Measurements from ENCODE around the gene ESYT3. TPM values are rescaled to one million over a fixed set of nuclear protein-coding genes. Genes with fewer than 3 reads are reported as not detected.
"Not testable (repeated sequence)": the region's sequence is repeated elsewhere in the genome, so short reads cannot be mapped to it uniquely, and the experiment has no call there.

Gene ESYT3
- total RNA-seq, 1 experiment from 2014 or later, result 2.6 TPM

DNA sequence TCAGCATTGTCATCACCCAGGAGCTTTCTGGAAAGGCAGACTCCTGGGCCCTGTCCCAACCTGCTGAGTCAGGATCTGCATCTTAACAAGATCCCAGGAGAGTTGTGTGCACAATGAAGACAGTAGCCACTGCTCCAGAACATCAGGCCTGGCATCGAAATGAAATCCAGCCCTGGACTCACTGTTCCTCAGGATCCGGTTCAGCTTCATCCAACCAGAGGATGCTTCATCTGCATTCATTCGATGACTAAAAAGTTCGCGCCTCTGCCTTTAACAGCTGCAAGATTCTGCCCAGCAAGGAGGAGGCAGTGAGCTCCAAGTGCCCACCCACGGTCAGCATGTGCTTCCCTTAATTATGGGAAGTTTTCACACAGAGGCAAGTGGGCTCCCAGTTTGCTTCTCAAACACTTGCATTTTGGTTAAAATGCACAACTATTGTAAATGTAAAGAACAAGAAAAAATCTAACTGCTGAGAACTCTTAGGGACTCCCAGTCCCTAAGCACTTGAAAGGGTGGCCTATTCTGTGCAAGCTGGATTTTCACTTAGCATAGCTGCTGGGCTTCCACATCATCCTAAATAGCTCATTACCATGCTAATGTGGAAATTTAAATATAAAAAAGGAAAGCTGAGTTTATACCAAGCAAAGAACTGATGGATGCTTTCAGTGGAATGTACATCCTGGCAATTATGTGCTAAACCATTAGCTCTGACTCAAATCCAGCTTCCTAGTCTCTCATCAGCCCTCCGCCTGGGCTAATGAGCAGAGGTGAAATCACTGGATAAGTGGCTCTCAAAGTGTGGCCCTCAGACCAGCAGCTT is 25.5 kb upstream of the ESYT3 start:
- DNase-seq (ENCODE audit: extremely low read depth, low read depth), result no peak

- DNase-seq (ENCODE audit: extremely low read depth, low read depth), result no peak
These were observed 21.4 kb upstream of the ESYT3 start for GRCh38 chr3:138412821-138413551.

DNA sequence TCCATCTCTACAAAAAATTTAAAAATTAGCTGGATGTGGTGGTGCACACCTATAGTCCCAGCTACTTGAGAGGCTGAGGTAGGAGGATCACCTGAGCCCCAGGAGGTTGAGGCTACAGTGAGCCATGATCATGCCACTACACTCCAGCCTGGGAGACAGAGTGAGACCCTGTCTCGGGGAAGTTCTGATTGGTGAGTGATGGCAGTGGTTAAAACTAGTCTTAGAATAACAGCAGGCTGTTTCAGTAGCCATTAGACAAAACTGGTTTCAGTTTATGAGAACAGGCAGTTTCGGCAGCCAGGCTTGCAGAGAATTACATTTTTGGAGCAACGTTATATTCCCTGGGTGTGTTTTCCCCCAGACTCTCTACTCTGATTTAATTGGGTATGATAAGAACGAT is 18.2 kb upstream of the ESYT3 start:
- not testable (repeated sequence) for DNase-seq (ENCODE audit: extremely low read depth, low read depth)

DNA sequence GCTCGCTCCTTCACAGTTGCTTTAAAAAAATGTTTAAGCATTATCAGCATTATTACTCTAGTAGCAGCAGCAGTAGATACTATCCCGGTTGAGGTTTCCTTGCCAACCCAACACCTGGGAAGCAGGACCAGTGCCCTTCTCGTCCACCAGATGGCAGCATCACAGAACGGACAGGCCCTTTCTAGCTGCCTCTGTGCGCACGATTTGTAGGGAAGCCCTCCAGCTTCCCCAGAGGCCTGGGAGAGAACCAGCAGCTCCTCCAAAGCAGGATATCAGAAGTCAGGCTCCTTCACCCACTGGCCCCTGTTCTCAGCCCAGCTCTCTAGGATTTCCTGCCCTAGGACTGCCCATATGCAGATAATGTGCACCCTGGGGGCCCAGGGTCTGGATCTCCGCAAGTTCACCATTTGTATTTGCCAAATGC is 16.8 kb upstream of the ESYT3 start:
- DNase-seq (ENCODE audit: extremely low read depth, low read depth), result peak; percentile 66

GRCh38 chr3:138418601-138419206 is 15.7 kb upstream of the ESYT3 start:
- no peak for DNase-seq (ENCODE audit: extremely low read depth, low read depth)

GRCh38 chr3:138423316-138423715 is 11.1 kb upstream of the ESYT3 start:
- DNase-seq (ENCODE audit: extremely low read depth, low read depth), result no peak

- DNase-seq (ENCODE audit: extremely low read depth, low read depth), result no peak
These were observed 10.1 kb upstream of the ESYT3 start for GRCh38 chr3:138424323-138424722.

DNA sequence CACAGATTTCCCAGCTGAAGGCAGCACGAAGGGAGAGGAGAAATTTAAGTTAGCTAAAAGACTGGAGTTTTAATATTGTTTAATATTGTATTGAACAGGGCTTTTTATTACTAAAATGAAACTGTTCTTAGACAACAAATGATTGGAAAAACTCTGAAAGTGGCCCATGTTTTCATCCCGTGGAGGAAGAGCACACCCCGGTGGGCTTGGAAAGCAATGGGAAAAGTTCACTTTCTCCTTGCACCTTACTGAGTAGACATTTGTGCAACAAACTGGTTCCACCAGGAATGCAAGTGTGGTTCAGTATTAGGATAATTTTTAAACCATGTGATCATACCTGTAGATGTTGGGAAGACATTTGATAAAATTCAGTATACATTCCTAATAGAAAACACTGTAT is 8.2 kb upstream of the ESYT3 start:
- DNase-seq (ENCODE audit: extremely low read depth, low read depth), result no peak

- not testable (repeated sequence) for DNase-seq (ENCODE audit: extremely low read depth, low read depth)
These were observed 7.7 kb upstream of the ESYT3 start for GRCh38 chr3:138426754-138427153.

GRCh38 chr3:138429665-138430064 is 4.8 kb upstream of the ESYT3 start:
- DNase-seq (ENCODE audit: extremely low read depth, low read depth), result no peak

- DNase-seq (ENCODE audit: extremely low read depth, low read depth), result no peak
These were observed 1.7 kb upstream of the ESYT3 start for GRCh38 chr3:138432576-138433240.

GRCh38 chr3:138433892-138434275 is 532 bp upstream of the ESYT3 start:
- no peak for DNase-seq (ENCODE audit: extremely low read depth, low read depth)

DNA sequence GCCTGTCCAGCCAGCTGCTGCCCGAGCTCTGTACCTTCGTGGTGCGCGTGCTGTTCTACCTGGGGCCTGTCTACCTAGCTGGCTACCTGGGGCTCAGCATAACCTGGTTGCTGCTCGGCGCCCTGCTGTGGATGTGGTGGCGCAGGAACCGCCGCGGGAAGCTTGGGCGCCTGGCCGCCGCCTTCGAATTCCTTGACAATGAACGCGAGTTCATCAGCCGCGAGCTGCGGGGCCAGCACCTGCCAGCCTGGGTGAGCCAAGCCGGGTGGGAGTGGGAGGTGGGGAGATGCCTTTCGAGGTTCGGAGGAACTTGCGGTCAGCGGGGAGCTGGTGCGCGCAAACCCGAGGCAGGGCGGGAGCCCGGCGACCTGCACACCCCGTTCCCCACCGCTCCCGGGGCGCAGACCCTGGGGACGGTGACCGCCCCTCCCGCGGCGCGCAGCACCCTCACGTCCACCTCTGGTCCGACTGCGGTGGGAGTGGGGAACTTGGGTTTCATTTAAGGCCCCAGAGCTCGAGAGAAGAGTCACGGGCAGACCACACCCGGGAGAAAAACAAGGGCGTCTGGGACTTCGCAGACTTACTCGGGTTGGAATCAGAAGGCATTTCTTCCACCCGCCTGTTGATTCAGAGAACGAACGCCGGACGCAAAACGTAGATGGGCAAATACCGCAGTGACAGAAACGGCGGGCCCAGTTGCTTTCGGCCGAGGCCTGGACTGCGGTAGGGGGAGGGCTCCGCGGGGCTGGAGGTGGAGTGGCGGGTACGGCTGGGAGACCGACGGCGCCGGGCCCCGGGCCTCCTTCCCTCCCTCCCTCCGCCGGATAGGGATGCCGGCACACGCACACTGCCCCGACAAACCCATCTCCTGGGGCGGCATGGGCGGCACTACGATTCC is 708 bp downstream of the ESYT3 start:
- DNase-seq (ENCODE audit: extremely low read depth, low read depth), result no peak

- DNase-seq (ENCODE audit: extremely low read depth, low read depth), result no peak
These were observed 1.4 kb downstream of the ESYT3 start for GRCh38 chr3:138435840-138436239.

DNA sequence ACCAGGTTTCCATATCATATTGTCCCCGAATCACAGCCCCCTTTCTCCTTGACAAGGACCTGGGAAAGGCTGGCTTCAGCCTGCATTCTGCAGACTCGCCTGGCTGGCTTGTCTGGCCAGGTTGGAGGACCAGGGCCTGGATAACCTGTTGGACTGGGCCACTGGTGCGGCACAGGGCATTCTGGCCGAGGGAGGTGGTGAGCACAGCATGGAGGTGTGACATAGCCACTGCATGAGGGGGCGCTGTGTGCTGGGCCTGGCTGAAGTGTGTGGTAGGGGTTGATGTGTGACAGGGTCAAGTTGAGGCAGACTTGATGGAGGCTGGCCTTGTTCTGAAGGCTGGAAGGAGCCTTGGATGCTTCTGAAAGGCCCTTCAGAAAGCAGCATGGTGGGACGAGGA is 2.9 kb downstream of the ESYT3 start:
- no peak for DNase-seq (ENCODE audit: extremely low read depth, low read depth)

DNA sequence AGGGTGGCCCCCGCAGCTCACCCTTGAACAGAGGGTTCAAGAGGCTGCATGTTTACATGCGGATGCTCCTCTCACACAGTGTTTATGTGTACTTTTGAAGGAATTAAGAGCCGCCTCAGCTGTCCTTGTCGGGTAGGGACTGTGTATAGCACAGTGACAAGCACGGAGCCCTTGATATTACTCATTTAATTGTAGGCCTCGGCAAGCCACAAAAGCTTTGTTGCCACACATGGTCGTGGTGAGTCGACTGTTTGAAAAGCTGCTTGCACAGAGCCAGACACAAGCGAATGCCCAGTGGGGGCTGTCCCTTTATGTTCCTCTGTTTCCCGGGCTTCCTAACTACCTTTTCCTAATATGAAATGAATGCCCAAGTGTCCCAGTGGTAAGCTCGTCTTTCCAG is 4.5 kb downstream of the ESYT3 start:
- DNase-seq (ENCODE audit: extremely low read depth, low read depth), result no peak

DNA sequence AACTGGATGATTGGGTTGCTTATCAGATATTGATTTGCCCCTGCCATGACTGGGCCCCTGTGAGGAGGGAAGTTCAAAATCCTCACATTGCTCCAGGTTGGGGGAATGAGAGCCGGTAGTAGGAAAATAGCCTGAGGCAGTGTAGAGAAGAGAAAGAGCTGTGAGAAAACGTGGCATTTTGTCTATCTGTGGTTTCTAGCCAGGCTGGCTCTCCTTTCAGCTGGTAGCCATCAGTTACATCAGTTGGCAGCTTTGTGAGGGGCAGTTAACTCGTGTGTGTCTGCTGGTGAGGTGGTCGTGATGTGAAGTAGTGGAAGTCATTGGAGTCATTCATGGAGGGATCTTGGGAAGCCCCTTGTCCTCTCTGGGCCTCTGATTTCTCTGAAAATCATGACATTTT is 5.2 kb downstream of the ESYT3 start:
- no peak for DNase-seq (ENCODE audit: extremely low read depth, low read depth)

DNA sequence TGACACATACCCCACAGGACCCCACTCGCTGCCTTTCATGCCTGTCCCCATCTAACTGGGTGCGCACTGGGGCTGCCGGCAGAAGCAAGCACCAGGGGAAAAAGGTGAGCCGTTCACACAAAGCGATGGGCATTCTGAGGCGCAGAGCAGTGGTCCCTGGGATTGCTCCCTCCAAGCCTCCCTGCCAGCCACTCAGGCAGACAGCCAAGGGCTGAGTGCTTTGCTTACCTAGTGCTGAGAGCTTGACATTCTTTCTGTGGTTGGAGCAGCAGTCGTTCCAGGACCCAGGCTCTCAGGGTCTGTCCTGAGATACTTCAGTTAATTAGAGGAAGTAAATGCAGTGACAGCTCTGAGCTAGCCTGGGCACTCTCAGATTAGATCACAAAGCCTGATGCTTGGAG is 5.7 kb downstream of the ESYT3 start:
- DNase-seq (ENCODE audit: extremely low read depth, low read depth), result no peak

GRCh38 chr3:138440596-138440995 is 6.2 kb downstream of the ESYT3 start:
- no peak for DNase-seq (ENCODE audit: extremely low read depth, low read depth)

- no peak for DNase-seq (ENCODE audit: extremely low read depth, low read depth)
These were observed 6.8 kb downstream of the ESYT3 start for GRCh38 chr3:138441256-138441655.

Measured in NCI-H460 (cell line).